GM12801 (cell line): ENCODE data around the gene C16orf86.

Source experiments
- CTCF ChIP-seq: IDR thresholded peaks from one replicate; pipeline ENCODE4 v1.5.1; 2011; ENCODE audit warnings: control low read depth; ENCODE audit not compliant: insufficient read length; ENCODE audit errors: extremely low read depth

Gene C16orf86, protein sequence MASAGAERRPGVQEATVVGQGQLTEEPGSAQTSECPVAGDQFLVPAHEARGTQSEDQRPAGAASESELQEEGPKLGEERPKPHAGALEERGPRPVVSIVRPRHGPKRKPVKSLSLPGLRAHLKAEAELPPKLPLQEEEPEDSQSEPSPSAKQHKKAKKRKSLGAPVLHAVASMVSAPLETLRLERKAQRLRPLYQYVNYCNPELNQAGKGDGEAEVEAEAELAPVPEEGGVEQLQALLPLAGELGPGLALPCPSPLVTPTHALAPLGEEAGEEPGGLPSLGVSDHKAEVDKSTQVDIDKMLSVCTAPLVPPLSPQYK

GRCh38 chr16:67666559-67667452 is at the start of gene C16orf86, which contains the start of gene ENKD1:
TSS of gene C16orf86 (plus strand) at chr16:67666814. CDS start at chr16:67666971, 157 bp downstream.
TSS of gene ENKD1 (minus strand) at chr16:67666750. CDS start at chr16:67666442, 308 bp downstream.
- TF ChIP-seq CTCF: no peak

DNA sequence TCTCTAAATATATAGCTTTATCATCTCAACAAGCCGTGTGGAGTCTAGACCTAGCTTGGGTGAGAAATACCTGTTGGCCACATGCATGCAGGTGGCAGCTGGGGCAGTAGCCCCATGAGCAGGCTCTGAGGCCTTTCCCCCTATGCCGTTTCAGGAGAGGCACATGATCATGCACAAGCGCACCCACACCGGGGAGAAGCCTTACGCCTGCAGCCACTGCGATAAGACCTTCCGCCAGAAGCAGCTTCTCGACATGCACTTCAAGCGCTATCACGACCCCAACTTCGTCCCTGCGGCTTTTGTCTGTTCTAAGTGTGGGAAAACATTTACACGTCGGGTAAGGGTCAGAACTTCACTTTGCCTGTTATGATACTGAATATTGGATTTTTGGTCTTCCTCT is 38.4 kb upstream of the C16orf86 start:
- TF ChIP-seq CTCF: no peak

DNA sequence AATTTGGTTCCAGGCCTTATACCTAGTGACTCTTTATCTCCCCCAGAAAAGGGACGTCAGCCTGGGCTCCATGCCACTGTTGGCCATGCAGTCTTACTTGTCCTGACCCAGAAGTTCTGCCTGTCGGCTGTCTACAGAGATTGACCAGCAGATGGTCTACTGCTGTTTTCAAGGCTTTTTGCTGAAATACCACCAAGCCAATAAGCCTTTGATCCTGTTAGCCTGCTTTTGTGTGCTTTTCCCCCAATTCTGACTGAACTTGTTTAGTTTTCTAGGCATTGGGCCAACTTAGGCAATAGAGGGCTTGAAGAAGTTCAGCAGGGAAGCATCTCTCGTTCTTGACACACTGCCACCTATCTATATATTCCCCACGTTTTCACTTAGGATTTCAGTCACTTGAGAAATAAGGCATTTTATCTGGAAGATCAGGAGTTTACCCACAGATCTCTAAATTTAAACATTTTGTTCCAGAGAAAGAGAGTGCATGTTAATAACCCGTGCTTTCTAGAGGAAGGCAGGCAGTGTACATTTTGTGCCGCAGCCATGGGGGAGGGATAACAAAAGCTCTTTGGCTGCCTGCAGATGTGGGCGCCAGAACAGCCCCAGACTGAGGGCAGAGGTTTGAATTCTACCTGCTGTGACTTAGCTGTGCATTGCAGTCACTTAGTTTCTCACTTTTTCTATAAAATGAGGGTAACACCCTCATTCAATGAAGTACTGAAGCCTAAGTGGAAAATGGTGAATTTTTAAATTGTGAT is 34.0 kb upstream of the C16orf86 start:
- TF ChIP-seq CTCF: no peak

DNA sequence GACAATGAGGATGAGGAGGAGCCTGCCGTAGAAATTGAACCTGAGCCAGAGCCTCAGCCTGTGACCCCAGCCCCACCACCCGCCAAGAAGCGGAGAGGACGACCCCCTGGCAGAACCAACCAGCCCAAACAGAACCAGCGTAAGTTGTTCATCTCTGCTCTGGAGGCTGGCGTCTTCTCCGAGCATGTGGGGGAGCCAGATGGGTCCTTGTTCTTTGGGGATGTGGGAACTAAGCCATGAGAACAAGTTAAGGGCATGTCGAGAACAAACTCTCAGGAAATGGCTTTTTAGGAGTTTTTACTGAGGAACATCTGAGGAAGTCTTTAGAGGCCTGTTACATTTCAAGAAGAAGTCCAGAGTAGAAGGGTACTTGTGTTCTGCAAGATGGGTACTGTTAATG is 29.9 kb upstream of the C16orf86 start:
- no peak for TF ChIP-seq CTCF

DNA sequence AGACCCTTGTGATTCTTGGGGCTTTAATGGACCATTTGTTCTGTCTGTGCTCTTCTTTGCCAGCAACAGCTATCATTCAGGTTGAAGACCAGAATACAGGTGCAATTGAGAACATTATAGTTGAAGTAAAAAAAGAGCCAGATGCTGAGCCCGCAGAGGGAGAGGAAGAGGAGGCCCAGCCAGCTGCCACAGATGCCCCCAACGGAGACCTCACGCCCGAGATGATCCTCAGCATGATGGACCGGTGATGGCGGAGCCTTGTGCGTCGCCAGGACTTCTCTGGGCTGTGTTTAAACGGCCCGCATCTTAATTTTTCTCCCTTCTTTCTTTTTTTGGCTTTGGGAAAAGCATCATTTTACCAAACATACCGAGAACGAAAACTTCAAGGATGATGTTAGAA is 29.0 kb upstream of the C16orf86 start:
- TF ChIP-seq CTCF: no peak

GRCh38 chr16:67641779-67642708 is 24.6 kb upstream of the C16orf86 start:
- no peak for TF ChIP-seq CTCF
